IMR-90 (cell line): ENCODE results near the gene FGF2. TPM values are rescaled to one million over a fixed set of nuclear protein-coding genes. Genes with fewer than 3 reads are reported as not detected.
A peak's percentile ranks its signal among the peaks of the same experiment; 100 is the strongest.

Experiments
- ATAC-seq: fragments of 200-7000 bp; cut with Tn5 transposase; 2 replicates; pipeline ENCODE4 v1.9.1; 2020; ENCODE audit warnings: low read depth, mild to moderate bottlenecking, moderate library complexity
- BruUV-seq: library from RNA; stranded (reverse); fragments of 400-500 nt; replicated peaks from 2 replicates; lab custom pipeline; 2021; lab: Mats Ljungman, UMichigan
- CTCF ChIA-PET: fragments of 300-600 bp; formaldehyde crosslinking; extraction: SDS; loops from one replicate; lab custom pipeline; 2021; ENCODE audit warnings: antibody characterized with exemption; lab: Yijun Ruan, JAX
- POLR2A ChIA-PET: fragments of 300-600 bp; sonication (Branson Sonifier 250); formaldehyde crosslinking; loops from one replicate; lab custom pipeline; 2022; ENCODE audit warnings: antibody characterized with exemption; ENCODE audit not compliant: unreplicated experiment; lab: Charles Lee
- DNase-seq: peaks from one replicate; pipeline ENCODE4 v3.0.0; 2013
- H2AFZ ChIP-seq: replicated peaks from 2 replicates; pipeline ENCODE3; 2013; ENCODE audit warnings: low read length, mild to moderate bottlenecking; ENCODE audit not compliant: poor library complexity
- H2AK5ac ChIP-seq: 2 replicates; pipeline ENCODE4 v1.6.1; 2013; ENCODE audit warnings: low read depth, low read length, inconsistent platforms
- H2AK9ac ChIP-seq: replicated peaks from 2 replicates; pipeline ENCODE3; 2013; ENCODE audit warnings: mild to moderate bottlenecking, low read depth, low read length, moderate library complexity; ENCODE audit not compliant: poor library complexity
- H2BK120ac ChIP-seq: 2 replicates; pipeline ENCODE4 v1.6.1; 2013; ENCODE audit warnings: low read depth, low read length, inconsistent platforms
- H2BK15ac ChIP-seq: 3 replicates; pipeline ENCODE4 v1.6.1; 2013; ENCODE audit warnings: low read depth, low read length, inconsistent platforms
- H2BK20ac ChIP-seq: 2 replicates; pipeline ENCODE4 v1.6.1; 2013; ENCODE audit warnings: low read depth, mild to moderate bottlenecking, inconsistent platforms, low read length, moderate library complexity
- H2BK5ac ChIP-seq: 2 replicates; pipeline ENCODE4 v1.6.1; 2013; ENCODE audit warnings: mild to moderate bottlenecking, low read depth, low read length, inconsistent platforms; ENCODE audit not compliant: poor library complexity, severe bottlenecking
- H3K14ac ChIP-seq: replicated peaks from 2 replicates; pipeline ENCODE4 v1.6.1; 2013; ENCODE audit warnings: low read depth, low read length, inconsistent platforms
- H3K18ac ChIP-seq: 2 replicates; pipeline ENCODE4 v1.6.1; 2013; ENCODE audit warnings: low read depth, low read length, control low read depth
- H3K23ac ChIP-seq: 2 replicates; pipeline ENCODE4 v1.6.1; 2013; ENCODE audit warnings: low read depth, low read length, inconsistent platforms
- H3K27ac ChIP-seq: 2 replicates; pipeline ENCODE4 v1.5.1; 2013; ENCODE audit warnings: mild to moderate bottlenecking, control low read depth, low read length; ENCODE audit not compliant: insufficient read depth
- H3K27me3 ChIP-seq: 2 replicates; pipeline ENCODE4 v1.6.1; 2013; ENCODE audit warnings: low read length; ENCODE audit not compliant: control insufficient read depth, insufficient read depth
- H3K36me3 ChIP-seq: 2 replicates; pipeline ENCODE4 v1.6.1; 2013; ENCODE audit warnings: low read length, mixed read lengths; ENCODE audit not compliant: control insufficient read depth, insufficient read depth
- H3K4ac ChIP-seq: 2 replicates; pipeline ENCODE4 v1.6.1; 2013; ENCODE audit warnings: low read depth, low read length, inconsistent platforms
- H3K4me1 ChIP-seq: 2 replicates; pipeline ENCODE4 v1.6.1; 2013; ENCODE audit warnings: low read length, mixed read lengths; ENCODE audit not compliant: control insufficient read depth, insufficient read depth
- H3K4me2 ChIP-seq: 2 replicates; pipeline ENCODE4 v1.6.1; 2013; ENCODE audit warnings: low read depth, mild to moderate bottlenecking, control low read depth, low read length, moderate library complexity
- H3K4me3 ChIP-seq: 2 replicates; pipeline ENCODE4 v1.5.1; 2013; ENCODE audit warnings: low read depth, mild to moderate bottlenecking, control low read depth, low read length, moderate library complexity; ENCODE audit not compliant: insufficient read depth
- H3K56ac ChIP-seq: 2 replicates; pipeline ENCODE4 v1.6.1; 2013; ENCODE audit warnings: low read length, inconsistent platforms; ENCODE audit not compliant: insufficient read depth; ENCODE audit errors: extremely low read depth
- H3K79me1 ChIP-seq, 2 experiments: 2 replicates each; pipeline ENCODE4 v1.6.1; 2013; ENCODE audit warnings: low read length in 2 of 2, inconsistent platforms in 1 of 2, low read depth in 1 of 2
- H3K9ac ChIP-seq: 2 replicates; pipeline ENCODE4 v1.6.1; 2013; ENCODE audit warnings: low read depth, low read length, control low read depth
- H3K9me1 ChIP-seq: 2 replicates; pipeline ENCODE4 v1.6.1; 2013; ENCODE audit warnings: low read length, inconsistent platforms; ENCODE audit not compliant: insufficient read depth
- H3K9me3 ChIP-seq: 2 replicates; pipeline ENCODE4 v1.6.1; 2013; ENCODE audit warnings: low read length; ENCODE audit not compliant: control insufficient read depth, insufficient read depth
- H4K20me1 ChIP-seq: 2 replicates; pipeline ENCODE4 v1.6.1; 2013; ENCODE audit warnings: low read length, inconsistent platforms; ENCODE audit not compliant: insufficient read depth
- H4K5ac ChIP-seq: 2 replicates; pipeline ENCODE4 v1.6.1; 2013; ENCODE audit warnings: mild to moderate bottlenecking, low read depth, low read length, control low read depth
- H4K8ac ChIP-seq, 2 experiments: 2 replicates each; pipeline ENCODE4 v1.6.1; 2013; ENCODE audit warnings: low read depth in 2 of 2, low read length in 2 of 2, control low read depth in 1 of 2, inconsistent platforms in 1 of 2
- H4K91ac ChIP-seq: 2 replicates; pipeline ENCODE4 v1.6.1; 2013; ENCODE audit warnings: low read depth, low read length, inconsistent platforms; ENCODE audit not compliant: insufficient read depth
- BHLHE40 ChIP-seq: fragments of 150-350 bp; IDR thresholded peaks from 2 replicates; pipeline ENCODE4 v1.6.1; 2016; ENCODE audit warnings: mild to moderate bottlenecking, low read depth, low read length
- CEBPB ChIP-seq: IDR thresholded peaks from 2 replicates; pipeline ENCODE4 v1.6.1; 2012; ENCODE audit warnings: low read depth, low read length, improper control_type of control experiment
- CHD1 ChIP-seq: IDR thresholded peaks from 2 replicates; pipeline ENCODE4 v1.6.1; 2012; ENCODE audit warnings: low read depth, low read length, improper control_type of control experiment
- CTCF ChIP-seq: conservative IDR thresholded peaks from 2 replicates; pipeline ENCODE4 v1.5.1; 2012; ENCODE audit warnings: mild to moderate bottlenecking, low read depth, low read length, improper control_type of control experiment
- ELK1 ChIP-seq: fragments of 150-350 bp; IDR thresholded peaks from 2 replicates; pipeline ENCODE4 v1.6.1; 2016; ENCODE audit warnings: low read depth, mild to moderate bottlenecking, low read length, moderate library complexity, borderline replicate concordance
- FOS ChIP-seq: fragments of 150-350 bp; IDR thresholded peaks from 2 replicates; pipeline ENCODE4 v1.6.1; 2016; ENCODE audit warnings: low read depth, low read length
- MAFK ChIP-seq: IDR thresholded peaks from 2 replicates; pipeline ENCODE4 v1.6.1; 2012; ENCODE audit warnings: low read depth, low read length, improper control_type of control experiment
- MAZ ChIP-seq: IDR thresholded peaks from 2 replicates; pipeline ENCODE4 v1.6.1; 2012; ENCODE audit warnings: low read depth, mild to moderate bottlenecking, low read length, improper control_type of control experiment, moderate library complexity, borderline replicate concordance
- MXI1 ChIP-seq: IDR thresholded peaks from 2 replicates; pipeline ENCODE4 v1.6.1; 2012; ENCODE audit warnings: low read depth, mild to moderate bottlenecking, low read length, moderate library complexity, borderline replicate concordance
- NFE2L2 ChIP-seq: fragments of 150-350 bp; IDR thresholded peaks from 2 replicates; pipeline ENCODE4 v1.6.1; 2016; ENCODE audit warnings: low read depth, mild to moderate bottlenecking, low read length
- POLR2A ChIP-seq: IDR thresholded peaks from 2 replicates; pipeline ENCODE4 v1.6.1; 2012; ENCODE audit warnings: mild to moderate bottlenecking, low read depth, low read length
- RAD21 ChIP-seq: IDR thresholded peaks from 2 replicates; pipeline ENCODE4 v1.6.1; 2012; ENCODE audit warnings: low read length, improper control_type of control experiment
- RCOR1 ChIP-seq: IDR thresholded peaks from 2 replicates; pipeline ENCODE4 v1.6.1; 2012; ENCODE audit warnings: mild to moderate bottlenecking, low read length, improper control_type of control experiment; ENCODE audit not compliant: insufficient replicate concordance
- RFX5 ChIP-seq: IDR thresholded peaks from 2 replicates; pipeline ENCODE4 v1.8.0; 2012; ENCODE audit warnings: low read depth, mild to moderate bottlenecking, low read length, moderate library complexity
- SMC3 ChIP-seq: fragments of 150-350 bp; IDR thresholded peaks from 2 replicates; pipeline ENCODE4 v1.6.1; 2016; ENCODE audit warnings: low read depth, mild to moderate bottlenecking, antibody characterized with exemption, low read length, moderate library complexity
- WGBS, 2 experiments: methylation state at CpG; one replicate each; pipeline versions ENCODE4 v1.1.5 to v1.1.7; 2013; ENCODE audit warnings: missing lambda C conversion rate in 2 of 2; ENCODE audit not compliant: insufficient read length in 1 of 2; ENCODE audit errors: extremely low coverage in 2 of 2; 5-methylcytosine and 5-hydroxymethylcytosine counted together
- dilution Hi-C: fragments of 300-500 bp; cut with HindIII; formaldehyde crosslinking; loops from one replicate; pipeline ENCODE4 v1.14.3; 2018; ENCODE audit warnings: low sequenced_read_pairs; ENCODE audit not compliant: unreplicated experiment
- in situ Hi-C: fragments of 300-500 bp; cut with MboI; formaldehyde crosslinking; loops from 3 replicates; pipeline ENCODE4 v1.14.3; 2019; ENCODE audit warnings: low sequenced_read_pairs, inconsistent platforms, mixed read lengths
- intact Hi-C: fragments of 100-400 bp; cut with micrococcal nuclease; formaldehyde crosslinking; loops from 2 replicates; pipeline ENCODE4 v1.10.0; 2022
- polyA plus RNA-seq, 3 experiments: library from polyadenylated mRNA; depleted of rRNA; stranded (reverse); fragments of >200 nt; gene quantifications; 2 replicates each; pipeline ENCODE4 v1.2.3, GENCODE V29; 2012; ENCODE audit warnings: low replicate concordance in 1 of 3
- total RNA-seq: library from RNA; depleted of rRNA; stranded (reverse); fragments of >200 nt; gene quantifications from 2 replicates; pipeline ENCODE4 v1.2.3, GENCODE V29; 2012
- TF ChIP-seq, protein P1 (sequence below): fragments of 150-350 bp; IDR thresholded peaks from 2 replicates; pipeline ENCODE4 v1.6.1; 2017; ENCODE audit warnings: mild to moderate bottlenecking, antibody characterized with exemption, low read length, low read depth

The FGF2 gene
- total and polyA plus RNA-seq, 2 of the 4 experiments (the other 2 are of a cell fraction): 12.9 to 27.1 TPM

- CTCF ChIA-PET: interaction anchor here (1.0 to 1.3 kb wide), 2 partner anchors 10 to 87 kb away, joined by 3 to 5 read pairs; no protein-coding TSS in a partner anchor
- no TSS peak for BruUV-seq
- no peak overlapping the region for H2BK15ac ChIP-seq
These were observed 18.4 kb downstream of the FGF2 start for GRCh38 chr4:122845066-122845465.

More at GRCh38 chr4:122845066-122845465, 18.4 kb downstream of the FGF2 start:
- POLR2A ChIA-PET: no interaction called here
- H3K79me1 ChIP-seq: peaks cover 39 to 79% of the 10 kb centered on the region in 2 experiments
- H3K27me3 ChIP-seq: no peaks in the 10 kb centered on the region
- H2BK120ac ChIP-seq: no peak overlapping the region
- dilution Hi-C loops: no loop called here
- H3K4me3 ChIP-seq: no peak overlapping the region
- H4K5ac ChIP-seq: no peak overlapping the region
- peak; percentile 41 for ATAC-seq
- WGBS, 2 experiments: no CpG with 5 or more reads among the region's 3 CpGs
- H3K4me2 ChIP-seq: no peak overlapping the region
- intact Hi-C loops: loop anchor here (2.0 kb wide), 1 partner anchor 14 kb away; no protein-coding TSS in a partner anchor
- H3K9me3 ChIP-seq: no peaks in the 10 kb centered on the region
- no peak overlapping the region for H3K27ac ChIP-seq
- no peak overlapping the region for H3K56ac ChIP-seq
- H3K36me3 ChIP-seq: peaks cover 10% of the 10 kb centered on the region
- in situ Hi-C loops: no loop called here
- H3K9me1 ChIP-seq: peaks cover 18% of the 10 kb centered on the region
- no peak overlapping the region for H2BK20ac ChIP-seq
- H3K9ac ChIP-seq: no peak overlapping the region
- no peak overlapping the region for H2AK9ac ChIP-seq
- H2BK5ac ChIP-seq: no peak overlapping the region
- no peak overlapping the region for H2AFZ ChIP-seq
- peak; percentile 59 for DNase-seq
- H4K20me1 ChIP-seq: peaks cover 62% of the 10 kb centered on the region
- peak overlapping the region; percentile 35; the same call in 1 of the 2 replicates for H3K23ac ChIP-seq
- H2AK5ac ChIP-seq: peak overlapping the region; percentile 2; the same call in 1 of the 2 replicates
- no peak overlapping the region for H3K18ac ChIP-seq
- peaks cover 7% of the 10 kb centered on the region; the same call in 1 of the 2 replicates for H3K4me1 ChIP-seq
- no peak overlapping the region for H3K14ac ChIP-seq
- H4K8ac ChIP-seq: no peak overlapping the region
- TF ChIP-seq CTCF (no peak), POLR2A (no peak), CHD1 (no peak), NFE2L2 (no peak), RCOR1 (no peak), MAZ (no peak), SMC3 (no peak), MXI1 (no peak), ELK1 (no peak), BHLHE40 (no peak), RFX5 (no peak), FOS (no peak), CEBPB (no peak), MAFK (no peak), RAD21 (no peak)
- TF ChIP-seq, protein P1, sequence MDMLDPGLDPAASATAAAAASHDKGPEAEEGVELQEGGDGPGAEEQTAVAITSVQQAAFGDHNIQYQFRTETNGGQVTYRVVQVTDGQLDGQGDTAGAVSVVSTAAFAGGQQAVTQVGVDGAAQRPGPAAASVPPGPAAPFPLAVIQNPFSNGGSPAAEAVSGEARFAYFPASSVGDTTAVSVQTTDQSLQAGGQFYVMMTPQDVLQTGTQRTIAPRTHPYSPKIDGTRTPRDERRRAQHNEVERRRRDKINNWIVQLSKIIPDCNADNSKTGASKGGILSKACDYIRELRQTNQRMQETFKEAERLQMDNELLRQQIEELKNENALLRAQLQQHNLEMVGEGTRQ: no peak
- no peak overlapping the region for H4K91ac ChIP-seq
- no peak overlapping the region for H3K4ac ChIP-seq
